Measurements from ENCODE around the gene HMCN2.

Gene HMCN2

GRCh38 chr9:130394320-130394719 lies 128.8 kb downstream of the HMCN2 start:
- DNase-seq, result no peak
- no peak for TF ChIP-seq CTCF (IDR thresholded peaks at IDR 0.05)
- no peak overlapping the region for H3K27ac Mint-ChIP-seq
- no peak overlapping the region for H3K4me3 Mint-ChIP-seq
- H3K36me3 Mint-ChIP-seq (ENCODE audit: low read depth), result no peaks in the 10 kb centered on the region
- peaks cover 7% of the 10 kb centered on the region for H3K9me3 Mint-ChIP-seq
- peaks cover 29% of the 10 kb centered on the region for H3K4me1 Mint-ChIP-seq
- H3K27me3 Mint-ChIP-seq (ENCODE audit: low read depth, poor library complexity), result peaks cover 12% of the 10 kb centered on the region

GRCh38 chr9:130394814-130395470 lies 129.4 kb downstream of the HMCN2 start:
- no peak for TF ChIP-seq CTCF (IDR thresholded peaks at IDR 0.05)
- Mint-ChIP-seq H3K4me1 (peaks cover 27% of the 10 kb centered on the region), H3K36me3 (ENCODE audit: low read depth) (no peaks in the 10 kb centered on the region), H3K9me3 (peaks cover 7% of the 10 kb centered on the region), H3K4me3 (no peak overlapping the region), H3K27ac (no peak overlapping the region), H3K27me3 (ENCODE audit: low read depth, poor library complexity) (peaks cover 12% of the 10 kb centered on the region)
- no peak for DNase-seq

GRCh38 chr9:130395810-130396435 lies 130.4 kb downstream of the HMCN2 start:
- Mint-ChIP-seq H3K9me3 (peaks cover 7% of the 10 kb centered on the region), H3K4me3 (no peak overlapping the region), H3K27me3 (ENCODE audit: low read depth, poor library complexity) (peaks cover 12% of the 10 kb centered on the region), H3K4me1 (peaks cover 19% of the 10 kb centered on the region), H3K36me3 (ENCODE audit: low read depth) (no peaks in the 10 kb centered on the region), H3K27ac (no peak overlapping the region)
- no peak for TF ChIP-seq CTCF (IDR thresholded peaks at IDR 0.05)
- no peak for DNase-seq

- Mint-ChIP-seq H3K4me1 (peaks cover 19% of the 10 kb centered on the region), H3K4me3 (no peak overlapping the region), H3K27me3 (ENCODE audit: low read depth, poor library complexity) (peaks cover 12% of the 10 kb centered on the region), H3K36me3 (ENCODE audit: low read depth) (no peaks in the 10 kb centered on the region), H3K27ac (no peak overlapping the region), H3K9me3 (peaks cover 7% of the 10 kb centered on the region)
- DNase-seq, result no peak
- TF ChIP-seq CTCF (IDR thresholded peaks at IDR 0.05), result no peak
Observed at GRCh38 chr9:130396581-130396980, 131.0 kb downstream of the HMCN2 start.

GRCh38 chr9:130398487-130399240 lies 133.1 kb downstream of the HMCN2 start:
- no peak for TF ChIP-seq CTCF (IDR thresholded peaks at IDR 0.05)
- peaks cover 8% of the 10 kb centered on the region for H3K4me1 Mint-ChIP-seq

More at GRCh38 chr9:130398487-130399240, 133.1 kb downstream of the HMCN2 start:
- Mint-ChIP-seq H3K4me3 (no peak overlapping the region), H3K36me3 (ENCODE audit: low read depth) (no peaks in the 10 kb centered on the region), H3K27me3 (ENCODE audit: low read depth, poor library complexity) (peaks cover 12% of the 10 kb centered on the region), H3K9me3 (peaks cover 7% of the 10 kb centered on the region), H3K27ac (peak overlapping the region; percentile 69)
- DNase-seq, result no peak

Data from nephron progenitor cell (in vitro differentiated cells).